OCI-M2 (cell line): ENCODE results near the gene BMP3.
"Not testable (repeated sequence)": the region's sequence is repeated elsewhere in the genome, so short reads cannot be mapped to it uniquely, and the experiment has no call there.

ENCODE experiments used
- DNase-seq: peaks from one replicate; lab custom pipeline; 2025; ENCODE audit not compliant: unreplicated experiment; lab: John Stamatoyannopoulos, UW

Gene BMP3, protein sequence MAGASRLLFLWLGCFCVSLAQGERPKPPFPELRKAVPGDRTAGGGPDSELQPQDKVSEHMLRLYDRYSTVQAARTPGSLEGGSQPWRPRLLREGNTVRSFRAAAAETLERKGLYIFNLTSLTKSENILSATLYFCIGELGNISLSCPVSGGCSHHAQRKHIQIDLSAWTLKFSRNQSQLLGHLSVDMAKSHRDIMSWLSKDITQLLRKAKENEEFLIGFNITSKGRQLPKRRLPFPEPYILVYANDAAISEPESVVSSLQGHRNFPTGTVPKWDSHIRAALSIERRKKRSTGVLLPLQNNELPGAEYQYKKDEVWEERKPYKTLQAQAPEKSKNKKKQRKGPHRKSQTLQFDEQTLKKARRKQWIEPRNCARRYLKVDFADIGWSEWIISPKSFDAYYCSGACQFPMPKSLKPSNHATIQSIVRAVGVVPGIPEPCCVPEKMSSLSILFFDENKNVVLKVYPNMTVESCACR

DNA sequence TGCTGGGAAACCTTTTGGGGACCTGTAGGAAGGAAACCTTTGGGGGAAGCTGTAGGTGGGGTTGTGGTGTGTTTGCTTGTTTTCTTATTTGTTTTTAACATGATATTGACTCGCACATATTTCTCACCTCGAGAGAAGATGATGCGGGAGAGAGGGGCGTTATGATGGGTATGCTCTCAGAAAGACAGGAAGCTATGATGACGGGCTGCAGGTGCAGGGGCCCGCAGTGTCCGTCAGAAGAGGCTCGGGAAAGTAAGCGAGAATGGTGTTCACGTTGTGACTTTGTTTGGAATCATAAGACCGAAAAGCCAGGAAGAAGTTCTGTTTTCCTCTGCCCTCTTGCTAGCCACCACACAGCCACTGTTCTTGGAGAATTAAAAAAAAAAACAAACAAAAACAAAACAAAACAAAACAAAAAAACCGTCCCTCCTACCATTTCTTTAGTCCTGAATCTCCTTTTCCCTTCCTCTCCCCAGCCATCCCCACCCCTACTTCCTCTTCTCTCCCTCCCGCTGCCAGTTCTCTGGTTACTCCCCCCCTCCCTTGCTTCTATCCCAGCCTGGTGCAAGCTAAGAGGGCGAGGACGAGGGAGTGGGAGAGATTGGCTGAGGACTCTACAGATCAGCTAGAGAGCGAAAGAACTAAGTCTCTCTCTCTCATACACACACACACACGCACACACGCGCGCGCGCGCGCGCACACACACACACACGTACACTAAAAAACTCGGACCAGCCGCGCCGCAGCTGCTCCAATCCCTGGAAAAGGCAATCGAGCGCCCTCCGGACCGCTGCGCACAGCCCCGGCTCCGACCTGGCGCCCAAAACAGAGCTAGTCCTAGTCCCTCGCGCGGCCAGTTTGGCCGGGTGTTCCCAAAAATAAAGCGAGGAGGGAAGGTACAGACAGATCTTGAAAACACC is at the start of gene BMP3:
Gene BMP3, plus strand, starts transcription at position 648 of the 920 bp plus-strand sequence. CDS start 577 bp downstream, outside the sequence.
- no peak for DNase-seq

DNA sequence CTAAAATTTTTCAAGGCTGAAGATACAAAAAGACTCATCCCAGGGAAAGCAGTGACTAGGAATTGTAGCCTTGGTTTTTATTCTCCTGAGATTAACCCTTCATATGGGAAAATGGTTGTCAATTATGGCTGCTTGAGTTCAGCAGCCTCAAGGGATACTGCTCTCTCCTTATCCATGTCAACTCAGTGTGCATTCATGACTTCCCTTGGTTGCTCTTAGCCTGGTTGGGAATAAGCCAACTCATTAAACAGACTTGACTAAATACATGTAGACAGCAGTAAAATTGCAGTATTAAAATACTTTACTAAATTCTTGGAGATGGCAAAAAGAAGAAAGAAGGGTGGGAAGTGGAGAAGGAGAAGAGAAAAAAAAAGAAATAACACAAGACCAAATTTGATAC is 44.5 kb upstream of the BMP3 start:
- DNase-seq = no peak

DNA sequence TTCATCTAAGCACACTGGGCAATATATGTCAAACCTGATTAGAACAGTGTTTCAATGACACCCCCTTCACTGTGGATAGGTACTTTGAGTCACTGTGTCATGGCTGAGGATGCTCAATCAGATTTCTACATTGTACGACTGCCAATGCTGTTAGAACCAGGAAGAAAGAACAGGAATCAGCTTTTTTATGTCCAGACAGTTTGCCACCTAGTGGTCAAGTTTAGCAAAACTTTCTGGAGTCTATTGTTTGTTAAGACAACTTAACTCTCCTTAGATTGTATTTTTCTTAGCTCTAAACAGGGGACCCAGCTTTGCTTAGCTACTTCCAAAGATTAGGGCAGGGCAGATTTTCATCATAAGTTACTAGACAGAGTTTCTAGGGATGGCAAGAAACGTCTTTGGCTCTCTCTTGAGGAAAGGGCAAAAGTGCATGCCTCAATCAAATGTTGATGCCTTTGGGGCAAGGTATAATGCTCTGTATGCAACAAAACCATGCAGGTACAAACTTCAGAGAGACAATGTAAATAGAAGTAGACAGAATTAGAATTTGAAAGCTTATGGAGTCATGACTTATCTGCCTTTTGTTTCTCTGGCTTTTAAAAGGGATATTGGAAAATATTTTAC is 40.5 kb upstream of the BMP3 start:
- DNase-seq = peak; percentile 13

DNA sequence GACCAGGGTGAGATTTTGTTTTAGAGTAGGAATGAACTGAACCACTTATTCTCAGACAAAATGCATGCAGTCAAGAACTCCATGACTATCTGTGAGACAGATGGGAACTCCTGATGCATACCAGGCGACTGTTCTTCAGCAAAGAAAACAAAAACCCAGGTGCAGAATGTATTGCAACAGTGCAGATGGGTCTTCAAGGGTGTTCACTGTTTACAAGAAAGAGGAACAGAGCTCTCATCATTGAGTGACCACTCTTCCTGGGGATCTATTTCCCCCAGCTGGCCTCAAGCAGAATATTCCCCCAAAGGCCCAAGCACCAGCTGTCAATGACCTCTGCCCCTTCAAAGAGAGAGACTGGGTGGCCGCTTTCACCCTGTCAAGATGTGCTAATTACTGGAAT is 39.7 kb upstream of the BMP3 start:
- DNase-seq = no peak

DNA sequence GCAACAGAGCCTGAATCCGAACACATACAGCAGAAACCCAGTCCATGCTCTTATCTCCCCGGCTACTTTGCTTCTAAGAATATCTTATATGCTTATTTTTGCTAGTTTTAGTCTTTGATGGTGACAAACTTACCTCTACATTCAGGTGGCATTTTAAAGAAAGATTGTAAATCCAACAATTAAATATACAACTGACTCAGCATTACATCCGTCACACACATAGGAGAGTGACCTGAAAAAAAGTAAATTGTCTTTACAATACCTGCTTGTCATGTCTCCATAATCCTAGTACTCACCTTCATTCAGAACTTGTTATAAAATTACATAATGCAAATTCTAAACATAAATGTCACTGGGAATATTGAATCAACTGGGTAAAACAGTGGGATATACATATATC is 30.6 kb upstream of the BMP3 start:
- no peak for DNase-seq

DNA sequence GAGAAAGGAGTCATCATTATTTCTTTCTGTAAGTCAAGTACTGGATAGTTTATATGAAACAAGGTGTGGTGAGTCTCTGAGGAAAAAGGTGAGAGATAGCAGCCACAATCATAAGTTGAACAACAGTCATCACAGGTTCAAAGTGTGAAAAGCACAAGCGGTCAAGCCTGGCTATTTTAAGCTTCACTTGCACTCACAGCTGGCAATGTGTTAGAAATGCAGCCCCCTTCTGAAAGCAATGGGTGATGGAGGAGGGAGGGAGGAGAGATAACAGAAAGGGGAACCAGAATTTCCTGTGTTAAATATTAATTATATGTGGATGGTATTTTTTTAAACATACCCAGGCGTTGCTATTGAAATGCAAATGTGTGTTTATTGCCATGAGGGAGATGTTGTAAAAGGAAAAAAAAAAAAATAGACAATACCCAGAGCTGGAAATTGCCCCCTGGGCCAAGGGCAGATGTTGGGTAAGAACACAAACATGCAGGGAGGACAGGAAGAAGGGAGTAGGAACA is 26.9 kb upstream of the BMP3 start:
- DNase-seq = no peak

DNA sequence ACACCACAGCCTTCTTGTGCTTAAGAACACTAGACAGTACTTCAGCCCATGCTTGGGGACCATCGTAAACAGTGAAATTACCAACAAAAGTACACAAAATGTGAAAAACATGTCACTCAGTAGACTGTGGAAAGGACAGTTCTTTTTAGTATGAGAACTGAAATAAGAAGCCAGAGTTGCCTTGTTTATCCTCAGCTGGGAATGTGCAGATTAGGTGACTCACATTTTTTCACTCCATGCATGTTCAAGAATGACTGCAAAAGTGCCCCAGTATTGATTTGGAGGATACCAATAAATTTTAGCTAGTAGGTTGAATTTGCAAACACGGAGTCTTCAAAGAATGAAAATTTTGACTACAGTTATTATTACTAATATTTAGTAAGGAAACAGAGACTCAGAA is 23.1 kb upstream of the BMP3 start:
- DNase-seq = no peak

DNA sequence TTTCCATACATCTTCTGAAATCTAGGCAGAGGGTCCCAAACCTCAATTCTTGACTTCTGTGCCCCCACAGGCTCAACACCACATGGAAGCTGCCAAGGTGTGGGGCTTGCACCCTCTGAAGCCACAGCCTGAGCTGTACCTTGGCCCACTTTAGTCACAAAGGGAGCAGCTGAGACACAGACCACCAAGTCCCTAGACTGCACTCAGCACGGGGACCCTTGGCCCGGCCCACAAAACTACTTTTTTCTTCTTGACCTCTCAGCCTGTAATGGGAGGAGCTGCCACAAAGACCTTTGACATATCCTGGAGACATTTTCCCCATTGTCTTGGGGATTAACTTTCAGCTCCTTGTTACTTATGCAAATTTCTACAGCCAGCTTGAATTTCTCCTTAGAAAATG is 13.9 kb upstream of the BMP3 start:
- DNase-seq = not testable (repeated sequence)

DNA sequence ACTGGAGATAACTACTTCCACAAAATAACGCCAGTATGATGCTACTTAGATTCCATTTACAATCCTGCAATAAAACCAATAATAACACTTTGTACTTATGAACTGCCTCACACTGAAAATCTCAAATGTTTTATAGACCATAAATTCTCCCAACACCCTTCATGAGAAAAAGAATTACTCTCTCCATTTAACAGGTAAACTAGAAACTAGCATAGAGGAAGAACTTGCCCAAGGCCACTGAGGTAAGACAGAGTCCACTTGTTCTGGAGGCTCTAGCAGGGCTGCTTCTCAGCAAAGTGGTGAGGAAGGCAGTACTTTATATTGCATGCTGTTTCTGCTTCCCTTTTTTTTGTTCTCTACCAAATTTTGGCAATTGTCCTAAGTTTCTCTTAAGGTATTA is 11.5 kb upstream of the BMP3 start:
- DNase-seq = no peak

DNA sequence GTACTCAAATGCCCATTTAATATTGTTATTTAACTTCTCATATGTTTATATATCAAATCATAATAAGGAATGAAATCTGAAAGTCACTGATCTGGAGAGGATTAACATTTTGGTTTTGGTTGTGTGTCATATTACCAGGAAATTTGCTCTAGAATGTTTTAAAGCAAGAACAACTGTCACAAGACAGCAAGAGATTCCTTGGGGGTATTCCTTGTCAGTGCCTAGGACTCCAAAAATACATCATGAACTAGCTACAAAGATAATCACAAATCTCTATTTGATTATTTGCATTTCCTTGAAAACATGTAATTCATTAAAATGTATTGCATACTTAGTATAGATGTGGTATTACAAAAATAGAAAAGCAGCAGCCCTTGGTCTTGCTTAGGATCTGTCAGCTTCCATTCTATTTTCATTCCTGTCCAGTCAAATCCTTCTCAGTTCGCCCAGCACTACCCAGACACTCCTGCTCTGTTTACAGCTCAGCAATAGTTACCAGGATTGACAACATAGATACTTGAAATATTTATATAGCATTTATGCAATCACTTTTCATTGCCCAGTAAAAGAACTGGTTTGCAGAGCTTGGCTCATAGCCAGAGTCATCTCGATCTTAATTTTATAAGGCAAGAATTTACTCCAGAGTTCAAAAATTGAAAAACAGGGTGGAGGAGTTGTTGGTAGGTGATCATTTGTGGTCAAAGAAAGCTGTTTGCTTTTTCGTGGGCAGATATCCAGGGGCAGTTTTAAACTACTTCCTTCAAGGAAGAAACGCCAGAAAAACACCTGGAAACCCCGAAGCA is 9.2 kb upstream of the BMP3 start:
- DNase-seq = no peak

DNA sequence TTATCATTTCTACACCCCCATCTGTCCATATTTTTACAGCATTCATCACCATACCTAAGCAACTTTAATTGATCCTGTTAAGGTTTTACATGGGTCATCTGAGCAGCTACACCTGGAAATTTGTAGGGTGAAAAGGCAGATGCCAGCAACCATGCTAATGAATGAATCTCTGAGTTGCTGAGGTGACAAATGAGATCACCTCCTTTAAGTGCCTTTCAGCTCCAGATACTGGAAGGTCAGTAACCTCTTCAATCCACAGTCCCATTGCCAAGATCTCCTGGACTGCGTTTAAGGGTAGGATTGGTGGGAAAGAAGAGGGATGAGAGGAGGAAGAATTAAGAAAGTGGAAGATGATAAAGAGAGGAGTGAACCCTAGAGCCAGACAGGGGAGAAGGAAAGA is 8.5 kb upstream of the BMP3 start:
- DNase-seq = no peak

DNA sequence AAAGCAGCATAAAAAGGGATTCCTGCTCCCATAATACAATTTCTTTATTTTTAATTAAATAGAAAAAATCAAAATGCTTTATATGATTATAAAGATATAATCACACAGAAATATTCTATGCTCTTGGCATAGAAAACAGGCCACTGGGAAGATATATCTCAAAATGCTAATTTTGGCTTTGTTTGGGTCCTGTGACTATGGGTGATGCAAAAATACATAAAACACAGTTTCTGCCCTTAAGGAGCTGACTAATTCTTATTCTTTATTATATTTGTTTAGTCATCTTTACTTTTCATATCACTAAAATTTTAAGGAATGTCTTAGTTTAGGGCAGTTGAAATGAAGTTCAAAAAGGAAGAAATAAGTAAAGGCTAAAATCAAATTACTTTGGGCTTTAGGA is 7.0 kb upstream of the BMP3 start:
- no peak for DNase-seq

DNA sequence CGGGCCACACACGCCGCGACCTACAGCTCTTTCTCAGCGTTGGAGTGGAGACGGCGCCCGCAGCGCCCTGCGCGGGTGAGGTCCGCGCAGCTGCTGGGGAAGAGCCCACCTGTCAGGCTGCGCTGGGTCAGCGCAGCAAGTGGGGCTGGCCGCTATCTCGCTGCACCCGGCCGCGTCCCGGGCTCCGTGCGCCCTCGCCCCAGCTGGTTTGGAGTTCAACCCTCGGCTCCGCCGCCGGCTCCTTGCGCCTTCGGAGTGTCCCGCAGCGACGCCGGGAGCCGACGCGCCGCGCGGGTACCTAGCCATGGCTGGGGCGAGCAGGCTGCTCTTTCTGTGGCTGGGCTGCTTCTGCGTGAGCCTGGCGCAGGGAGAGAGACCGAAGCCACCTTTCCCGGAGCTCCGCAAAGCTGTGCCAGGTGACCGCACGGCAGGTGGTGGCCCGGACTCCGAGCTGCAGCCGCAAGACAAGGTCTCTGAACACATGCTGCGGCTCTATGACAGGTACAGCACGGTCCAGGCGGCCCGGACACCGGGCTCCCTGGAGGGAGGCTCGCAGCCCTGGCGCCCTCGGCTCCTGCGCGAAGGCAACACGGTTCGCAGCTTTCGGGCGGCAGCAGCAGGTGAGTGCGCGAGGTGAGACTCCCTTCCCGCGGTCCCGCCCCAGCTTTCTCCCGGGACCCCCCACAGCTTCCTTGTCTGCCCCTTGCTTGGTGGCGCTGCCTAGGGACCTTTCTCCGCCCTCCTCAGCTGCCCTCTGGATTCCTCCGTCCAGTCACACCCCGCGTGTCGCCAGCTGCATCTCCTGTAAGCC is 678 bp downstream of the BMP3 start:
- DNase-seq = no peak

DNA sequence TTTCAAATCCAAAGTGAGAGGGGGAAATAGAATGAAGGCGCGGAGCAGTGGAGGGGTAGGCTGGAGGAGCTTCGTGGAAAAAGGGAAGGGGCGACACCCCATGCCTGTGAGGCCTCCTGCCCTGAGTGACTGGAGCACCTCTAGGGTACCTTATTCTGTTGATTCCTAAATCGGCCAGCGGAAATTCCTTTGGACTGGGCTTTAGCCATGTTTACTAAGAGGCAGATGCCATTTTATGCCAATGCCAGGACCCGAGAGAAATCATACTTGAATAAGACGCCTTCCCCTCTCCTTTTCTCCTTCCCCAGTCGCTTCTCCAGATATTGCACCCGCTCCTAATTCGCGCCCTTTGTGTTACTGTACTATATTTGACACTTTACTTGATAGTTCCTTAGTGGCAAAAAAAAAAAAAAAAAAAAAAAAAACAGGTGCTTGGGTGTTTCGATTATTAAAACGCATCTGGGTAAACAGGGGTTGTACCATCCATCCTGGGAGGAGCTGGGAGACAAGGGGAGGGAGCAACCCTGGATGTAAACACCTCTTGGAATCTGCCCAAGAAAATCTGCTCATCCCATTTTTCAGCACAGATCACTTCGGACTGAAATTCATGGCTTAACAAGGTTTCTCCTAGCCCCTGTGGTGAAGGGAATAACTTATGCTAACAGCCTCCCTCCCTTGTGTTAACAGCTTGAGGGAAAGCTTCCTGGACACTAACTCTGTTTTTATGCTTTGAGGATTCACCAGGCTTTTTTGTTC is 1.5 kb downstream of the BMP3 start:
- no peak for DNase-seq

DNA sequence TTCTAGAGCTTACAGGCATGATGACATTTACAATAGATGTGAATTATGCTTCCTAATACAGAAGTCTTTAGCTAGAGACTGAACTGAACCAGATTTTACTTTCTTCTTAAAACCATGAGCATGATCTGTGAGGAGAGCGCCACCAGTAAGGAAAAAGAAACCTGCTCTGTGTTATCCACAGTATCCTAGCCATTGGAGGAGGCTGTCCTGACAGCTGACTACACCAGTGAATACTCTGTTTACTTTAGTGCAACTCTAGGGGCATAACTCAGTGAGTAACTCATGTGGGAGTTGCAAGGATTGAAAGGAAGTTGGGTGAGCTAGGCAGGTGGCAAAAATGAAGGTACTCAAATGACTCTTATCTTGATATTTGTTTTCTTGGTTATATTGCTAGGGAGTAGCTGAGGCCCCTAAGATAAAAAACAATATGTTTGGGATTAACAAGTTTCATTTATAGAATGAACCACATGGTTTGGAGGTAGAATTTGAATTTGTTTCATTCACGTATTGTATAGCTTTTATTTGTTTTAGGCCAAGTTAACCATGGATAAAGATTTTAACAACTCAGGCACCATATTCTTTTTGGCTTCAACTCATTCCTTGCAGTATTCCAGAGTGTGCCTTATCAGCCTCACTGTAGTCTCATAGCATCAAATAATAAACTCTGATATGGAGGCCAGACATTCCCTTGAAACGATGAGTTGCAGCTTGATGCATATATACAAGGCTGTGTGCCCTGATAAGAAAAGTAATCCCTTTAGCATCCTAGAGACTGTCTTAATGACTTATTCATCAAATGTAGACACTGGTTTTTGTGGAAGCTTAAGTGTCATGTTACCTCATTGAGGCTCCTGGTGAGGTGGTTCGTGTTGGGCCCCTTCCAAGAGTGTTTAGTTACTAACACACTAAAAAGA is 2.5 kb downstream of the BMP3 start:
- DNase-seq = no peak

DNA sequence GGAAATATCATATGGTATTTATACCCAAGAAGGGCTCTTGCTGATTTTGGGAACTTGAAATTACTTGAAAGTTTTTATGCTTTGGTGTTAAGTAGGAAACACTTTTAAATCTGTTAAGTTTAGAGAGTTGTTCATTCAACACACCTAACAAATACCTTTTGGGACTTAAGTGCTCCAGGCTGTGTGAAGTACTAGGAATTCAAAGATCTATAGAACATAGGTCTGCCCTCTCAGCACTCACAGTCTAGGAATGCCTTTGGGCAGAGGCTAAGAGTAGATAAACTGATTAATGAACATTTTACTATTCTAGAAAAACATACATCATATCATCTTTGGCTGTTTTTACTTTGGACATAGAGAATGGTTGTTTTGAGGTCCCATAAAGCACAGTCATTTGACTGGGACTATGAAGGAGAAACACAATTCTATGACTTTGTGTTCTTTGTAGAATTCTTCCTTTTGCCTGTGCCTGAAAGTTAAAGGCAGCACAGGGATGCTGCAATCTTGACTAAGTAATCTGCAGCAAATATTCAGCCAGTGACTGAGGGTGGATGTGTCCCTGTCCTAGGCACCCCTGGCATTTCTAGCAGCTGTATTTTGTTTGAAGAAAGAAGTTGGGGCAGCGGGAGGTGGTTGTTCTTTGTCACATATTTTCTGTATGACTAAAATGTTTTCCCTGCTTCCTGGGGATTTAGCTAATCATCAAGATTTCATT is 8.3 kb downstream of the BMP3 start:
- DNase-seq = no peak

DNA sequence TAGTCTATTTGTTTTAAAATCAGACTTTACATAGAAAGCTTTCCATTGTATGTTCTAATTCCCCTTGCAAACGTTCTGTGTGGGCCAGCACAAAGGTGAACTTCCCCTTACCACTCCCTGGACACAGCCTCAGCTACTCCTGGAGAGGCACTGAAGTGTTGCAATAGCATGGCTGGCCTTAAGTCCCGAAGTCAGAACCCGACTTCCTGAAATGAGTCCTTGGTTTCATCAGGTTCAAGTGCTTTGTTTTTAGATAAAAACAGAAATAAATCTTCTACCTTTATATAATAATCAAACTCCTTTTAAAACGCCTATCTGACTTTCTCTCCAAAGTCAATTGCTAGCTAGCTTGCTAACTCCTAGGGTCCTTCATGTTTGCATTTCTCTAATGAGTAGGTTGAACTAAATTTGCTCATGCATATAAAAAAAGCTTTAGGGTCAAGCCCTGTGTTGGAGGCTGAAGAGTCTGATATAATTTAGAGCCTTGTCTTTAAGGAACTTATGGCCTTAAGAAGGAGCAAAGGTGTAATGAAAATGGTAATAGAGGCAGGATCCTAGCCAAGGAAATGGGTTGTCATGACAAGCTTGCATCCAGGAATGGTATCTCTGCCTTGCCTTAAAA is 9.0 kb downstream of the BMP3 start:
- DNase-seq = no peak
